ENCODE data around the gene CFAP45. TPM values are rescaled to one million over a fixed set of nuclear protein-coding genes. Genes with fewer than 3 reads are reported as not detected.
A peak's percentile ranks its signal among the peaks of the same experiment; 100 is the strongest.

CFAP45 gene
- total RNA-seq, 1 donor from 2014 or later: 1.2 TPM

DNA sequence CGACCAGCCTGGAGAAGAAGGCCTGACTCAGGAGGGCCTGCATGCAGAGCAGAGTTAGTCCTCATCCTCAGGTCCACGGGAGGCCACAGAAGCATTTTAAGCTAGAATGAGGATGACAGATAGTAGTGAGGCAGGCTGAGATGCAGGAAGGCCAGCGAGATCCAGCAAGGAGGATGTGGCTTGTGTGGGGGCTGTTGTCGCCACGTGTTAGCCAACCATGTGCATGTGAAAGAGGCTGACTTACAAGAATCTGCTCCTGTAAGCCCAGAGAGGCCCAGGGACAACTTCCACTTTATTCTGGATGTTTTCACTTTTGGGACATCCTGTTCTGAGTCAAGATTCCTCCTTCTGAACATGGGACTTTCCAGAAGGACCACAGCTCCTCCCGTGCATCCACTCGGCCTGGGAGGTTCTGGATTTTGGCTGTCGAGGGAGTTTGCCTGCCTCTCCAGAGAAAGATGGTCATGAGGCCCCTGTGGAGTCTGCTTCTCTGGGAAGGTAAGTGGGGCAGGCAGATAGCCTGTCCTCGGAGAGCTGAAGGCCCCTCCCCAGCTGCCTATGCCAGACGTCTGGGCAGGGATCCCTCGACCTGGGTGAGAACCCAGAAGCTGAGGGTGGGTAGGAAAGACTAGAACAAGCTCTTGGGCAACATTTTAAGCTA lies 73.4 kb downstream of the CFAP45 start, which contains the start of gene SLAMF8:
Gene SLAMF8 (plus strand): TSS at position 433 of the 661 bp plus-strand sequence. CDS start 26 bp downstream, at position 459.
- intact Hi-C loops (cut with DNase I): no loop called here
- DNase-seq (peak; percentile 59), ATAC-seq (ENCODE audit: poor library complexity) (peak; percentile 54)

DNA sequence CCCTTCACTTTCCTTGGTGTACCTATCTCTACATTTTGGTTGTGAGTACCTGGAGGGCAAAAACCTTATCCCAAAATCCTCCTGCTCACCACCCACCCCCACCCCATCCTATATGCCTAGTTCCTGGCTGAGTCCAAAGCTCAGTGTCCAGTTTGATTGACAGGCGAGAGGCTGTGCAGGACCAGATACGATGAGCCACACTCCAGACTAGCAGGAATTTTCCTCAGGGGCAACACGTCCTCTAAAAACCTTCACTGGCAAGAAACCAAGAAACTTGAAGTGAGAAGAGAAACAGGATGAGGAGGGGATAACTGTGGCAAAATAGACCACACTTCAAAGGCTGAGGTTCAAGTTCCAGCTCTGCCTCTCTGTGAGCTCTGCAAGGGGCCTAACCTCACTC lies 74.4 kb downstream of the CFAP45 start:
- ATAC-seq (ENCODE audit: poor library complexity) (no peak), DNase-seq (no peak)
- intact Hi-C loops (cut with DNase I): no loop called here

DNA sequence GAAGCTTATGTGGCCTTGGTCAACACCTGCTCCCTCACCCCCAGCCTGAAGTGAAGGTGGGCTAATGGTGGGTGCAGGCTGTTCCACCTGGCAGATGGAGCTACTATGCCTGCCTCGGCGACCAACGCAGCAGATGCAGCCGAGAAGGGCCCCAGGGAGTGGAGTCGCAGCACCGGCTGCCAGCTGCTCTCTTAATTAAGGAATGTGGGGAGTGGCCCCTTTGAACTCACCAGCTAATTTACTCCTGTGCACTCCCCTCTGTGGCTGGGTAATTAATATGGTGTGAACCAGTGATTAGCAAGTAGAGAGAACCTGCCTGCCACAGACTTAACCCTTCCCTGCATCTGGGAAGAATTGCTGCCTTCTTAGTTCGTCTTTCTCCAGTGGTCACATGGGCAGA lies 76.6 kb downstream of the CFAP45 start:
- DNase-seq (no peak), ATAC-seq (ENCODE audit: poor library complexity) (no peak)
- intact Hi-C loops (cut with DNase I): no loop called here

Small RNAs within 50 kb of the gene (microRNA-seq; reads per million reads assigned to microRNA genes)
- gene MIR4259: not detected

Other genes starting within 250 kb of the CFAP45 start
- not detected for gene CRP, start 185.6 kb downstream of the CFAP45 start, total RNA-seq
- 15.5 TPM for gene DUSP23, start 119.2 kb downstream of the CFAP45 start, total RNA-seq
- 0.32 TPM for gene FCRL6, start 97.8 kb downstream of the CFAP45 start, total RNA-seq
- gene SLAMF8, start 73.3 kb downstream of the CFAP45 start, total RNA-seq: 1.00 TPM
- gene VSIG8, start 37.5 kb downstream of the CFAP45 start, total RNA-seq: not detected
- 116 TPM for gene TAGLN2, start 25.3 kb upstream of the CFAP45 start, total RNA-seq
- 0.30 TPM for gene IGSF9, start 45.4 kb upstream of the CFAP45 start, total RNA-seq
- not detected for gene SLAMF9, start 54.1 kb upstream of the CFAP45 start, total RNA-seq
- gene PIGM, start 131.8 kb upstream of the CFAP45 start, total RNA-seq: 2.0 TPM
- 0.16 TPM for gene KCNJ10, start 170.0 kb upstream of the CFAP45 start, total RNA-seq
- gene KCNJ9, start 181.4 kb upstream of the CFAP45 start, total RNA-seq: not detected
- gene IGSF8, start 198.5 kb upstream of the CFAP45 start, total RNA-seq: 18.5 TPM
- 210 TPM for gene ATP1A2, start 215.6 kb upstream of the CFAP45 start, total RNA-seq